H1 (cell line): ENCODE measurements around the gene KCTD17. TPM values are rescaled to one million over a fixed set of nuclear protein-coding genes. Genes with fewer than 3 reads are reported as not detected.

Source experiments
- BCL11A ChIP-seq, 2 experiments: IDR thresholded peaks; one replicate each; pipeline ENCODE4 v1.6.1; 2011; ENCODE audit warnings: low read depth in 2 of 2, low read length in 2 of 2, mild to moderate bottlenecking in 2 of 2
- CEBPB ChIP-seq: IDR thresholded peaks from 2 replicates; pipeline ENCODE4 v1.6.1; 2012; ENCODE audit warnings: low read depth, low read length
- CHD2 ChIP-seq: IDR thresholded peaks from 2 replicates; pipeline ENCODE4 v1.6.1; 2012; ENCODE audit warnings: low read length, improper control_type of control experiment
- EP300 ChIP-seq, 2 experiments: IDR thresholded peaks; 1 replicate in 1 of 2; 2 replicates in 1 of 2; pipeline ENCODE4 v1.6.1; 2011 to 2012; ENCODE audit warnings: low read depth in 2 of 2, low read length in 2 of 2, mild to moderate bottlenecking in 2 of 2, borderline replicate concordance in 1 of 2, inconsistent platforms in 1 of 2, moderate library complexity in 1 of 2
- JUN ChIP-seq: IDR thresholded peaks from 2 replicates; pipeline ENCODE4 v1.6.1; 2011; ENCODE audit warnings: low read depth, mild to moderate bottlenecking, improper control_type of control experiment, low read length
- KDM4A ChIP-seq: IDR thresholded peaks from one replicate; pipeline ENCODE4 v1.7.1; 2012; ENCODE audit warnings: low read depth, mild to moderate bottlenecking, moderate library complexity, low read length, inconsistent platforms; ENCODE audit not compliant: severe bottlenecking
- KDM5A ChIP-seq: fragments of 200-600 bp; IDR thresholded peaks from 2 replicates; pipeline ENCODE4 v1.7.1; 2012; ENCODE audit warnings: mild to moderate bottlenecking, low read length, inconsistent platforms, mixed read lengths
- SIN3A ChIP-seq, 2 experiments: IDR thresholded peaks in 1 of 2; conservative IDR thresholded peaks in 1 of 2; 2 replicates each; pipeline ENCODE4 v1.6.1; 2011 to 2012; ENCODE audit warnings: low read length in 2 of 2, improper control_type of control experiment in 1 of 2, low read depth in 1 of 2, mild to moderate bottlenecking in 1 of 2
- SP2 ChIP-seq: IDR thresholded peaks from 2 replicates; pipeline ENCODE4 v1.6.1; 2012; ENCODE audit warnings: mild to moderate bottlenecking, low read length, inconsistent platforms
- polyA plus RNA-seq, 7 experiments: library from polyadenylated mRNA; depleted of rRNA in 3 of 7; stranded (reverse) in 5 of 7; unstranded in 2 of 7; fragments of >200 nt in 5 of 7; fragments of 200-250 nt in 2 of 7; gene quantifications; 1 replicate in 5 of 7; 2 replicates in 1 of 7; 4 replicates in 1 of 7; pipeline versions ENCODE4 v1.2.1 to v1.2.3, GENCODE V29; 2011 to 2013; ENCODE audit warnings: missing spikeins in 2 of 7, mixed read lengths in 2 of 7
- total RNA-seq: library from RNA; stranded (reverse); fragmentation: NEBNext Ultra II Directional; extraction: Animal tissue kit (Norgen Biotek cat#: 25700); gene quantifications from 2 replicates; pipeline ENCODE4 v1.2.1, GENCODE V29; 2021
- TF ChIP-seq, protein P1 (sequence below): fragments of 300-600 bp; sonication (generic); IDR thresholded peaks from 2 replicates; pipeline ENCODE4 v1.7.1; 2012; ENCODE audit warnings: low read length, moderate library complexity, mild to moderate bottlenecking, inconsistent platforms; ENCODE audit not compliant: insufficient replicate concordance

KCTD17 gene
- total and polyA plus RNA-seq, 2 of the 8 experiments (the other 6 are each of a cell fraction or from before 2014, with no cell fraction given): 39.4 to 44.0 TPM

- TF ChIP-seq, protein P1, sequence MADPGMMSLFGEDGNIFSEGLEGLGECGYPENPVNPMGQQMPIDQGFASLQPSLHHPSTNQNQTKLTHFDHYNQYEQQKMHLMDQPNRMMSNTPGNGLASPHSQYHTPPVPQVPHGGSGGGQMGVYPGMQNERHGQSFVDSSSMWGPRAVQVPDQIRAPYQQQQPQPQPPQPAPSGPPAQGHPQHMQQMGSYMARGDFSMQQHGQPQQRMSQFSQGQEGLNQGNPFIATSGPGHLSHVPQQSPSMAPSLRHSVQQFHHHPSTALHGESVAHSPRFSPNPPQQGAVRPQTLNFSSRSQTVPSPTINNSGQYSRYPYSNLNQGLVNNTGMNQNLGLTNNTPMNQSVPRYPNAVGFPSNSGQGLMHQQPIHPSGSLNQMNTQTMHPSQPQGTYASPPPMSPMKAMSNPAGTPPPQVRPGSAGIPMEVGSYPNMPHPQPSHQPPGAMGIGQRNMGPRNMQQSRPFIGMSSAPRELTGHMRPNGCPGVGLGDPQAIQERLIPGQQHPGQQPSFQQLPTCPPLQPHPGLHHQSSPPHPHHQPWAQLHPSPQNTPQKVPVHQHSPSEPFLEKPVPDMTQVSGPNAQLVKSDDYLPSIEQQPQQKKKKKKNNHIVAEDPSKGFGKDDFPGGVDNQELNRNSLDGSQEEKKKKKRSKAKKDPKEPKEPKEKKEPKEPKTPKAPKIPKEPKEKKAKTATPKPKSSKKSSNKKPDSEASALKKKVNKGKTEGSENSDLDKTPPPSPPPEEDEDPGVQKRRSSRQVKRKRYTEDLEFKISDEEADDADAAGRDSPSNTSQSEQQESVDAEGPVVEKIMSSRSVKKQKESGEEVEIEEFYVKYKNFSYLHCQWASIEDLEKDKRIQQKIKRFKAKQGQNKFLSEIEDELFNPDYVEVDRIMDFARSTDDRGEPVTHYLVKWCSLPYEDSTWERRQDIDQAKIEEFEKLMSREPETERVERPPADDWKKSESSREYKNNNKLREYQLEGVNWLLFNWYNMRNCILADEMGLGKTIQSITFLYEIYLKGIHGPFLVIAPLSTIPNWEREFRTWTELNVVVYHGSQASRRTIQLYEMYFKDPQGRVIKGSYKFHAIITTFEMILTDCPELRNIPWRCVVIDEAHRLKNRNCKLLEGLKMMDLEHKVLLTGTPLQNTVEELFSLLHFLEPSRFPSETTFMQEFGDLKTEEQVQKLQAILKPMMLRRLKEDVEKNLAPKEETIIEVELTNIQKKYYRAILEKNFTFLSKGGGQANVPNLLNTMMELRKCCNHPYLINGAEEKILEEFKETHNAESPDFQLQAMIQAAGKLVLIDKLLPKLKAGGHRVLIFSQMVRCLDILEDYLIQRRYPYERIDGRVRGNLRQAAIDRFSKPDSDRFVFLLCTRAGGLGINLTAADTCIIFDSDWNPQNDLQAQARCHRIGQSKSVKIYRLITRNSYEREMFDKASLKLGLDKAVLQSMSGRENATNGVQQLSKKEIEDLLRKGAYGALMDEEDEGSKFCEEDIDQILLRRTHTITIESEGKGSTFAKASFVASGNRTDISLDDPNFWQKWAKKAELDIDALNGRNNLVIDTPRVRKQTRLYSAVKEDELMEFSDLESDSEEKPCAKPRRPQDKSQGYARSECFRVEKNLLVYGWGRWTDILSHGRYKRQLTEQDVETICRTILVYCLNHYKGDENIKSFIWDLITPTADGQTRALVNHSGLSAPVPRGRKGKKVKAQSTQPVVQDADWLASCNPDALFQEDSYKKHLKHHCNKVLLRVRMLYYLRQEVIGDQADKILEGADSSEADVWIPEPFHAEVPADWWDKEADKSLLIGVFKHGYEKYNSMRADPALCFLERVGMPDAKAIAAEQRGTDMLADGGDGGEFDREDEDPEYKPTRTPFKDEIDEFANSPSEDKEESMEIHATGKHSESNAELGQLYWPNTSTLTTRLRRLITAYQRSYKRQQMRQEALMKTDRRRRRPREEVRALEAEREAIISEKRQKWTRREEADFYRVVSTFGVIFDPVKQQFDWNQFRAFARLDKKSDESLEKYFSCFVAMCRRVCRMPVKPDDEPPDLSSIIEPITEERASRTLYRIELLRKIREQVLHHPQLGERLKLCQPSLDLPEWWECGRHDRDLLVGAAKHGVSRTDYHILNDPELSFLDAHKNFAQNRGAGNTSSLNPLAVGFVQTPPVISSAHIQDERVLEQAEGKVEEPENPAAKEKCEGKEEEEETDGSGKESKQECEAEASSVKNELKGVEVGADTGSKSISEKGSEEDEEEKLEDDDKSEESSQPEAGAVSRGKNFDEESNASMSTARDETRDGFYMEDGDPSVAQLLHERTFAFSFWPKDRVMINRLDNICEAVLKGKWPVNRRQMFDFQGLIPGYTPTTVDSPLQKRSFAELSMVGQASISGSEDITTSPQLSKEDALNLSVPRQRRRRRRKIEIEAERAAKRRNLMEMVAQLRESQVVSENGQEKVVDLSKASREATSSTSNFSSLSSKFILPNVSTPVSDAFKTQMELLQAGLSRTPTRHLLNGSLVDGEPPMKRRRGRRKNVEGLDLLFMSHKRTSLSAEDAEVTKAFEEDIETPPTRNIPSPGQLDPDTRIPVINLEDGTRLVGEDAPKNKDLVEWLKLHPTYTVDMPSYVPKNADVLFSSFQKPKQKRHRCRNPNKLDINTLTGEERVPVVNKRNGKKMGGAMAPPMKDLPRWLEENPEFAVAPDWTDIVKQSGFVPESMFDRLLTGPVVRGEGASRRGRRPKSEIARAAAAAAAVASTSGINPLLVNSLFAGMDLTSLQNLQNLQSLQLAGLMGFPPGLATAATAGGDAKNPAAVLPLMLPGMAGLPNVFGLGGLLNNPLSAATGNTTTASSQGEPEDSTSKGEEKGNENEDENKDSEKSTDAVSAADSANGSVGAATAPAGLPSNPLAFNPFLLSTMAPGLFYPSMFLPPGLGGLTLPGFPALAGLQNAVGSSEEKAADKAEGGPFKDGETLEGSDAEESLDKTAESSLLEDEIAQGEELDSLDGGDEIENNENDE: no peak
- TF ChIP-seq EP300 (IDR thresholded peaks at IDR 0.05; ENCODE audit: borderline replicate concordance in 1 of 2, low read depth in 2 of 2, low read length in 2 of 2): no peak
- TF ChIP-seq SP2: no peak
- no peak for TF ChIP-seq KDM5A
- no peak for TF ChIP-seq SIN3A (conservative IDR thresholded peaks at IDR 0.05 in 1 of 2, IDR thresholded peaks at IDR 0.05 in 1 of 2; ENCODE audit: low read depth in 1 of 2, low read length in 2 of 2)
- no peak for TF ChIP-seq JUN
- no peak for TF ChIP-seq CEBPB
- no peak for TF ChIP-seq KDM4A
- no peak for TF ChIP-seq CHD2
- no peak for TF ChIP-seq BCL11A (IDR thresholded peaks at IDR 0.05; ENCODE audit: low read depth in 2 of 2, low read length in 2 of 2)
- TF ChIP-seq, all 59 proteins: peak for 0
Observed at GRCh38 chr22:37049224-37049623, 2.3 kb upstream of the KCTD17 start (continued).
